Gastroesophageal sphincter (tissue), 3 donors: ENCODE results near the gene SIT1.

Source experiments
- POLR2A ChIP-seq, 2 donors: fragments of 450-650 bp; IDR thresholded peaks; one replicate each; pipeline ENCODE4 v1.6.1; 2017; ENCODE audit warnings: antibody characterized with exemption in 2 of 2, mild to moderate bottlenecking in 2 of 2, moderate library complexity in 1 of 2
- POLR2AphosphoS5 ChIP-seq: sonication (generic); formaldehyde crosslinking; IDR thresholded peaks from one replicate; pipeline ENCODE4 v1.6.1; 2017; ENCODE audit warnings: antibody characterized with exemption
- TF ChIP-seq, protein P1 (sequence below), 4 experiments: fragments of 200-600 bp in 2 of 4; fragments of 450-650 bp in 2 of 4; sonication (generic) in 1 of 4; IDR thresholded peaks; one replicate each; pipeline ENCODE4 v1.5.1; 2017 to 2019; ENCODE audit warnings: antibody characterized with exemption in 4 of 4, mild to moderate bottlenecking in 2 of 4, moderate library complexity in 2 of 4

- TF ChIP-seq, protein P1, sequence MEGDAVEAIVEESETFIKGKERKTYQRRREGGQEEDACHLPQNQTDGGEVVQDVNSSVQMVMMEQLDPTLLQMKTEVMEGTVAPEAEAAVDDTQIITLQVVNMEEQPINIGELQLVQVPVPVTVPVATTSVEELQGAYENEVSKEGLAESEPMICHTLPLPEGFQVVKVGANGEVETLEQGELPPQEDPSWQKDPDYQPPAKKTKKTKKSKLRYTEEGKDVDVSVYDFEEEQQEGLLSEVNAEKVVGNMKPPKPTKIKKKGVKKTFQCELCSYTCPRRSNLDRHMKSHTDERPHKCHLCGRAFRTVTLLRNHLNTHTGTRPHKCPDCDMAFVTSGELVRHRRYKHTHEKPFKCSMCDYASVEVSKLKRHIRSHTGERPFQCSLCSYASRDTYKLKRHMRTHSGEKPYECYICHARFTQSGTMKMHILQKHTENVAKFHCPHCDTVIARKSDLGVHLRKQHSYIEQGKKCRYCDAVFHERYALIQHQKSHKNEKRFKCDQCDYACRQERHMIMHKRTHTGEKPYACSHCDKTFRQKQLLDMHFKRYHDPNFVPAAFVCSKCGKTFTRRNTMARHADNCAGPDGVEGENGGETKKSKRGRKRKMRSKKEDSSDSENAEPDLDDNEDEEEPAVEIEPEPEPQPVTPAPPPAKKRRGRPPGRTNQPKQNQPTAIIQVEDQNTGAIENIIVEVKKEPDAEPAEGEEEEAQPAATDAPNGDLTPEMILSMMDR (IDR thresholded peaks at IDR 0.05): no peak
- TF ChIP-seq POLR2AphosphoS5: no peak
- TF ChIP-seq POLR2A (IDR thresholded peaks at IDR 0.05): no peak
Observed at GRCh38 chr9:35608221-35608620, 42.5 kb downstream of the SIT1 start.
